HG03378 (cell line): ENCODE results near the gene LRRC36.
A peak's percentile ranks its signal among the peaks of the same experiment; 100 is the strongest.
"Not testable (repeated sequence)": the region's sequence is repeated elsewhere in the genome, so short reads cannot be mapped to it uniquely, and the experiment has no call there.

Source experiments
- ATAC-seq: cut with Tn5 transposase; IDR thresholded peaks from one replicate; pipeline ENCODE4 v1.9.1; 2021; ENCODE audit warnings: mild to moderate bottlenecking, moderate library complexity; ENCODE audit not compliant: unreplicated experiment

The LRRC36 gene

DNA sequence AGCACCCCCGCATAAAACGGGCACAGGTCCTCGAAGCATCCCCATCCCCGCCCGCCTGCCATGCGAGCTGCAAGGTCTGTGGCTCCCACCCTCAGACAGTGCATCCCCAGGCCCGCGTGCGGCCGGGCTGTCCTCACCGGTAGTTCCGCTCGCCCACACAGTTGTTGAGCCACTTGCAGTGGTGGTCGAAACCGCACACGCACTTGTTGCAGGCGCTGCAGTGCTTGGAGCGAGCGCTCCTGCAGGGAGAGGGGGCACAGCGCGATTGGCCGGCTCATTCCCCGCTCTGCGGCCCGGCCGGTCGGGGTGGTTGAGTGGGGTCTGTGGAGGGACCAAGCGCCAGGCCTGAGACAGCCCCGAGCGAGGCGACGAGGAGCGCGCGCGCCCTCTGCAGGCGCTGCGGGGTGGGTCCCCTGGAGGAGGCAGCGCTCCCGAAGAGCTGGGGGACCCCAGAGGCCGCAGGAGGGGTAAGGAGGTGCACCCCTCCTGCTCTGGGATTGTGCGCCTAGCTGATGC lies 72.7 kb downstream of the LRRC36 start:
- no peak for ATAC-seq

- no peak for ATAC-seq
Measured at GRCh38 chr16:67399749-67400704, 73.4 kb downstream of the LRRC36 start.

DNA sequence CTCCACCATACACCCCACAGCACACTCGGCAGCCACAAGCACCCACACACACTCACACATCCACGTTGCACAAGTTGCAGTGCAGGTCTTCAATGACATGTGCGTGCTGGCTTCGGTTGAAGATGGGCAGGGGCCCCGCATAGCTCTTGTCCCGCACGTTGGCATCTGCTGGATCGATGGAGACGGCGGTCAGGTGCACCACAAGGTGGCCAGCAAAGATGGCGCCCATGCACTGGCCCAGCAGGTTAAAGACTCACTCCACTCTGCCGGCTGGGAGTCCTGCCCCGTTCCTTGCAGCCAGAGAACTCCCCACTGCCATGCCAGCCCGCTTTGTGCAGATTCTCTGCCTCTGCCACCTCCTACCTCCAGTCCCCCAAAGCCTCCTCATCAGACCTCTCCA lies 74.3 kb downstream of the LRRC36 start:
- no peak for ATAC-seq

- no peak for ATAC-seq
Measured at GRCh38 chr16:67403976-67404555, 77.5 kb downstream of the LRRC36 start.

GRCh38 chr16:67404740-67405226 lies 78.2 kb downstream of the LRRC36 start:
- ATAC-seq, result no peak

DNA sequence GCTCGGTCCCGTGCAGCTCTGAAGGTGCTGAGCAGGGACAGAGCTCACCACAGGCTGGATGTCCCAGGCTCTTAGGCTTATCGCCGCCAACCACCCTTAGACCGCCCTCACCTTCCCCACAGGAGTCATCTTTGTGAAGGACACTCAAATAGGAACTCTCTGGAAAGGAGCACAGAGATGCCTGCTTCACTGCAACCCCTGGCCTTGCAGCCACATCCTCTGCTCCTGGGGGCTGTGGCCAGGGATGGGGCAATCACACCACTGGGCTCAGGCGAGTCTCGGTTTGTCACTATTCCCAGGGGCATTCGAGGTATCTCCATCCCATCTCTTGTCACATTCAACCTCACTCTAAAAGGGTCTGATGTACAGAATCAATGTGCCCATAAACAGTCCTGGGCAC lies 78.7 kb downstream of the LRRC36 start:
- no peak for ATAC-seq

GRCh38 chr16:67406111-67406971 lies 79.7 kb downstream of the LRRC36 start:
- ATAC-seq, result no peak

GRCh38 chr16:67407176-67407787 lies 80.7 kb downstream of the LRRC36 start:
- ATAC-seq, result no peak

DNA sequence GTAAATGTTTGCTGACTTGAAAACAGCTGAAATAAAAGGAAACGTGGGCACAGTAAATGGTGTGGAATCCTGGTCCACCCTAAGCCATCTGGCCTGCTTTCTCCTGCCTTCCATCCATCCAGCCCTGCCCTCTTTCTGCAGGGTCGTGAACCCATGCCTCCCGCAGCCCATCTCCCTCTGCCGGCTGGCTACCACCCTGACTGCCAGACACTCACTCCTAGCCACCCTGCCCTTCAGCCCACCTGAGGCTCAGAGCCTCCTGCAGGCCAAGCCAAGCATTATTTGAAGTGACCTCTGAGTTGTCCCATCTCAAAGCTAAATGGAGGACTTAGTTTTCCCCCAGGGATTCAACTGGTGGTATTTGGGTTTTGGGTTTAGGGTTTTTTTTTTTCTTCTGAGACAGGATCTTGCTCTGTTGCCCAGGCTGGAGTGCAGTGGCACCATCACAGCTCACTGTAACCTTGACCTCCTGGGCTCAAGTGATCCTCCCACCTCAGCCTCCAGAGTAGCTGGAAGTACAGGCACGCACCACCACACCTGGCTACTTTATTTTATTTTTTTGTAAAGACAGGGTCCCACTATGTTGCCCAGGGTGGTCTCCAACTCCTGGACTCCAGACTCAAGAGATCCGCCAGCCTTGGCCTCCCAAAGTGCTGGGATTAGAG lies 81.3 kb downstream of the LRRC36 start:
- no peak for ATAC-seq

DNA sequence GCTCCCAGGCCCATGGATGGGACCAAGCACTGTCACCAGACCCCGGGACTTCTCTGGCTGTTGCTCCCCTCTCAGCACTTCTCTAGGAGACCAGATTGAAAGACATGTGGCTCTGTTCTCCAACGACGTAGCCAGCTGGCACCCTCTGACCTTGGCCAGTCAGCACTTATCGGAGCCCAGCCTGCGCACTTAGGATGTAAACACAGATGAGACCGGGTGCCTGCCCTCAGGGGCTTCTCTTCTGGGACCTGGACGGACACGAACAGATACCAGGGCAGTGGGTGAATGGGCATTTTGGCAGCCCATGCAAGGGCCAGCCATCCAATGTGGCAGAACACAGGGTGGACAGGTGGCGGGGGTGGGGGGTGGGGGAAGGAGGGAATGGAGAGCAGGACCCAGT lies 83.0 kb downstream of the LRRC36 start:
- no peak for ATAC-seq

DNA sequence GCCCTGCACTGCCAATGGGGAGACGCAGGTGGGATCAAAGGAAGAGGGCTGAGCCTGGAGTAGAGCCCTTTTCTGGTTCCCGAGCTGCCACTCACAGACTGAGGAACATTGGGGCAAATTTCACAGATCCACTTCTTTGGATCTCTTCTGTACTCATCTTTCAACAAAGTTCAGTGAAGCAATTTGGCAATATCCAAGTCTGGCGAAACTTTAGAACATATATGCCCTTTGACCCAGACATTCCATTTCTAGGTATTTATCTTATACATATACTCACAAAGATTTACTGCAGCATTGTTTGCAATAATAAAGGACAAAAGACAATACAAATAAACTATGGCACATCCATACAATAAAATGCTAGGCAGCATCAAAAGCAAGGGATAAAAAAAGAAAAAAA lies 84.7 kb downstream of the LRRC36 start:
- ATAC-seq, result no peak

- no peak for ATAC-seq
Measured at GRCh38 chr16:67412294-67412693, 85.7 kb downstream of the LRRC36 start.

DNA sequence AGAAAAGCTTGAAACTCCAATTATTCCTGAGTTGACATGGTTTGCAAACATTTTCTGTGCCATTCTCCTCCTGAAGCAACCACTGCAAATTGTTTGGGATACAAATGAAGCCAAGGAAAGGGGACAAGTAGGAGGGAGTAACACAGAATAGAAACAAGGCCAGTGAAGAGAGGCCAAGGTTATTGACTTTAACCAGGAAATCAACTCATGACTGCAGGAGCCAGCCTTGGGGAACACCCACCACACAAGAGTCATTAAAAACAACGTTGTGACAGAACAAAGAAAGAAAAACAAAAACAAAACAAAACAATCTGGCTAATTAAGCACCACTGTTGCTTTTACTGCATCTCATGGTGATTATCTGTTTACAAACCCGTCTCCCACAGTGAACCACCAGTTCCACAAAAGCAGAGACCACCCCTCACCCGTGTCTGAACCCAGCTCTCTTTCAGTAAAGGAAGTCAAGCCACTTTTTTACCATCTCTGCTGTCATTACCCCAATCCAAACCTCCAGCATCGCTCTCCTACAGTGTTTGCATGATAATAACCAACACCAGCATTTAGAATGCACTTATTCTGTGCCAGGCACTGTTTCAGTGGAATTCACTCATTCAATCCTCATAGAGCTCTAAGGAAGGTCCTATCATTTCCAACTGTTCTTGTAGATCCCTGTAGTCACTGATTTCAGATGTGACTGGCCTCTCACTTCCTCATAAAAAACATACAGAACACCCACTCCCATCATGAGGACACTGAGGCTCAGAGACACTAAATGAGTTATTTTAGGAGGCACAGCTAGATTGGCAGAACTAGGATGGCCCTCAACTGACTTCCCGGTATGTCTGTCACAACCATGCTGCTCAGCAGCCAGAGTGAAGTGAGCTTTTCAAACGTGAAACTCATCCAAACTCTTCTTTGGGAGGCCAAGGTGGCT lies 87.6 kb downstream of the LRRC36 start:
- no peak for ATAC-seq

DNA sequence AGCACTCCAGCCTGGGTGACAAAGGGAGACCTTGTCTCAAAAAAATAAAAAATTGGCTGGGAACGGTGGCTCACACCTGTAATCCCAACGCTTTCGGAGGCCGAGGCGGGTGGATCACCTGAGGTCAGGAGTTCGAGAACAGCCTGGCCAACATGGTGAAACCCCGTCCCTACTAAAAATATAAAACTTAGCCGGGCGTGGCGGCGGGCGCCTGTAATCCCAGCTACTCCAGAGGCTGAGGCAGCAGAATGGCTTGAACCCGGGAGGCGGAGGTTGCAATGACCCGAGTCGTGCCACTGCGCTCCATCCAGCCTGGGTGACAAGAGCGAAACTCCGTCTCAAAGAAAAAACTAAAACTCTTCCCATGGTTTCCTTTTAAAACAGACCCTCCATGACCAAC lies 88.8 kb downstream of the LRRC36 start:
- ATAC-seq, result not testable (repeated sequence)

DNA sequence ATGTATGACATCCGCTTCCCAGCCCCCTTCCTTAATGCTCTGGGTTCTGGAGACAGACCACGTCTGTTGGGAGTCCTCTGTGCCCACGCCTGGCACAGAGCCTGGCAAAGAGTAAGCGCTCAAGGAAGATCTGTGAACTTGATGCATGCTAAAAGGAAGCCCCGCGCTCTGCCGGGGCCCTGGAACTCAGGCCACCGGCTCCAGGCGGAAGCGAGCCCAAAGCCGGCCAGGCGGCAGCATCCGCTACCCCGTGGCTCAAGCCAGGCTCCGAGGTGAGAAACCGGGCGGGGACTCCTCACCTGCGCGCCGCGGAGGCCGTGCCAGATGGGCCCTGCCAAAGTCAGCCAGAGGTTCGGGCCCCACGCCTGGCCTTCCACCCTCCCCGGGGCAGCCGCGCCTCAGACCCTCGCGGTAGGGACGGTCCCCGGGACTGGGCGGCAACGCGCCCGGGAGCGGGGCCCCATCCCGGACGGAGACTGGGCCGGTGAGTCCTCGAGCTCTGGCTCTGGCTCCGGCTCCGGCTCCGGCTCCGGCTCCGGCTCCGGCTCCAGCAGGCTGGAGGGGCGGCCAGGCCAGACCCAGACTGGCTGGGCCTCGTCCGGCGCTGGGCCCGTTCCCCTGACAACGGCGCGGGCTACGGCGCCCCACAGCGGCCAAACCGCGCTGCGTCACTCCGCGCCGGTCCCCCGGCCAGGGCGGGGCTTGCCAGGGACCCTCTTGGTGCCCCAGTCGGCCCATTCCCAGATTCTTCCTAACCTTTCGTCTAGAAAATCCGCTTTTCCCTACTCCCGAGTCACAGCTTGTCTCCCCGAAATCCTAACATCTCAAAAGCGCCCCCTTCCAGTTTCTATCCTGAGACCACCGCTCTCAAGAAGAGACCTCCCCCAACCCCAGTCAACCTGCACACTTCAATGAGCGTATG lies 89.5 kb downstream of the LRRC36 start, which contains the start of gene ZDHHC1:
Gene ZDHHC1 (minus strand): TSS at position 606 of the 922 bp plus-strand sequence. CDS start 8,702 bp downstream, outside the sequence.
- peak; percentile 47 for ATAC-seq

GRCh38 chr16:67417333-67418061 lies 90.9 kb downstream of the LRRC36 start:
- no peak for ATAC-seq

- ATAC-seq, result no peak
Measured at GRCh38 chr16:67419502-67419901, 92.9 kb downstream of the LRRC36 start.
